Measurements from ENCODE around the gene DUSP22. TPM values are rescaled to one million over a fixed set of nuclear protein-coding genes. Genes with fewer than 3 reads are reported as not detected.

Gene DUSP22
- total and polyA plus RNA-seq, 7 donors, result 31.6 to 58.0 (median 49.7) TPM

- TF ChIP-seq, protein P1, sequence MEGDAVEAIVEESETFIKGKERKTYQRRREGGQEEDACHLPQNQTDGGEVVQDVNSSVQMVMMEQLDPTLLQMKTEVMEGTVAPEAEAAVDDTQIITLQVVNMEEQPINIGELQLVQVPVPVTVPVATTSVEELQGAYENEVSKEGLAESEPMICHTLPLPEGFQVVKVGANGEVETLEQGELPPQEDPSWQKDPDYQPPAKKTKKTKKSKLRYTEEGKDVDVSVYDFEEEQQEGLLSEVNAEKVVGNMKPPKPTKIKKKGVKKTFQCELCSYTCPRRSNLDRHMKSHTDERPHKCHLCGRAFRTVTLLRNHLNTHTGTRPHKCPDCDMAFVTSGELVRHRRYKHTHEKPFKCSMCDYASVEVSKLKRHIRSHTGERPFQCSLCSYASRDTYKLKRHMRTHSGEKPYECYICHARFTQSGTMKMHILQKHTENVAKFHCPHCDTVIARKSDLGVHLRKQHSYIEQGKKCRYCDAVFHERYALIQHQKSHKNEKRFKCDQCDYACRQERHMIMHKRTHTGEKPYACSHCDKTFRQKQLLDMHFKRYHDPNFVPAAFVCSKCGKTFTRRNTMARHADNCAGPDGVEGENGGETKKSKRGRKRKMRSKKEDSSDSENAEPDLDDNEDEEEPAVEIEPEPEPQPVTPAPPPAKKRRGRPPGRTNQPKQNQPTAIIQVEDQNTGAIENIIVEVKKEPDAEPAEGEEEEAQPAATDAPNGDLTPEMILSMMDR (IDR thresholded peaks at IDR 0.05), result no peak
- intact Hi-C loops (cut with DNase I), result no loop called here
- H3K4me1 ChIP-seq, result no peaks in the 10 kb centered on the region
- no peak for DNase-seq
- H3K4me3 ChIP-seq, result no peak overlapping the region
- no peak for ATAC-seq
- WGBS, 3 donors, result 81 to 83% (median 83%) methylated on average over 10 of the region's 10 CpGs
- no peaks in the 10 kb centered on the region for H3K36me3 ChIP-seq (ENCODE audit: insufficient read depth in 1 of 2, low read depth in 1 of 2)
- no peak overlapping the region for H3K27ac ChIP-seq
- no peaks in the 10 kb centered on the region for H3K9me3 ChIP-seq
- H3K27me3 ChIP-seq (ENCODE audit: insufficient read depth in 3 of 3, low read length in 2 of 3), result peaks cover 2 to 57% (median 3%) of the 10 kb centered on the region in 3 donors
Measured at GRCh38 chr6:385614-386013, 93.3 kb downstream of the DUSP22 start.

DNA sequence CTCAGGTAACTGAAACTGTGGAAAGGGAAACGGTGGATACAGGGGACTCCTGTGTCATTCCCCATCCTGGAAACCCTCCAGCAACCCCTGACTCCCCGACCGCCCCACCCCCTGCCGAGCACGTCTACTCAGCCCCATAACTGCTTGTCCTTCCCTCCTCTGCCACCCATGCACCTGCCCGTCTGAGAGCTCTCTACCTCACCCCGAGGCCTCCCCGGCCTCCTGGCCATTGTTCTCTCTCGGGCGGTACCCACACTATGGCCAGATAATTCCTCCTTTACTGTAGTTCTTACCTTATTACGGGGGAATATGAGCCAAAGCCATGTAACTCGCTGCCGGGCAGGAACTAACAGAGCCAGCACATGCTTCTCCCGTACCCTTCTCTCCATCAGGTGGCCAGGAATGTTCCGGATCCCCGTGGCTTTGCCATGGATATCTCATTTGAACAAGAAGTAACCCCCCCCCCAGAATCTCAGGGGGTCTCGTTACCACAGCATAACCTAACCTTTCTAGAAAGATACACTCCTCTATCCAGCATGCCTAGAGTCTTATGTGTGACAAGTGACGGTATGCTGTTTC is 94.5 kb downstream of the DUSP22 start:
- intact Hi-C loops (cut with DNase I), result no loop called here

GRCh38 chr6:387293-387741 is 95.0 kb downstream of the DUSP22 start:
- Histone ChIP-seq H3K36me3 (ENCODE audit: insufficient read depth in 1 of 2, low read depth in 1 of 2) (no peaks in the 10 kb centered on the region), H3K4me3 (no peak overlapping the region), H3K27me3 (ENCODE audit: insufficient read depth in 3 of 3, low read length in 2 of 3) (peaks cover 2 to 65% (median 8%) of the 10 kb centered on the region in 3 donors), H3K27ac (no peak overlapping the region), H3K9me3 (no peaks in the 10 kb centered on the region), H3K4me1 (peaks cover 5% of the 10 kb centered on the region)
- intact Hi-C loops (cut with DNase I), result no loop called here
- 54 to 57% (median 54%) methylated on average over 11 of the region's 11 CpGs for WGBS, 3 donors
- ATAC-seq (no peak), DNase-seq (no peak)
- TF ChIP-seq, protein P1 (IDR thresholded peaks at IDR 0.05), result no peak

More for the DNA sequence above, 94.5 kb downstream of the DUSP22 start:
- Histone ChIP-seq H3K27ac (no peak overlapping the region), H3K27me3 (ENCODE audit: insufficient read depth in 3 of 3, low read length in 2 of 3) (peaks cover 2 to 63% (median 3%) of the 10 kb centered on the region in 3 donors), H3K4me3 (no peak overlapping the region), H3K36me3 (ENCODE audit: insufficient read depth in 1 of 2, low read depth in 1 of 2) (no peaks in the 10 kb centered on the region), H3K9me3 (no peaks in the 10 kb centered on the region), H3K4me1 (peaks cover under 1% of the 10 kb centered on the region)
- DNase-seq, result peak in 1 of 2 donors; percentile 35
- WGBS, 3 donors, result 82 to 83% (median 83%) methylated on average over 18 of the region's 18 CpGs
- no peak for ATAC-seq
- TF ChIP-seq, protein P1 (IDR thresholded peaks at IDR 0.05), result no peak

DNA sequence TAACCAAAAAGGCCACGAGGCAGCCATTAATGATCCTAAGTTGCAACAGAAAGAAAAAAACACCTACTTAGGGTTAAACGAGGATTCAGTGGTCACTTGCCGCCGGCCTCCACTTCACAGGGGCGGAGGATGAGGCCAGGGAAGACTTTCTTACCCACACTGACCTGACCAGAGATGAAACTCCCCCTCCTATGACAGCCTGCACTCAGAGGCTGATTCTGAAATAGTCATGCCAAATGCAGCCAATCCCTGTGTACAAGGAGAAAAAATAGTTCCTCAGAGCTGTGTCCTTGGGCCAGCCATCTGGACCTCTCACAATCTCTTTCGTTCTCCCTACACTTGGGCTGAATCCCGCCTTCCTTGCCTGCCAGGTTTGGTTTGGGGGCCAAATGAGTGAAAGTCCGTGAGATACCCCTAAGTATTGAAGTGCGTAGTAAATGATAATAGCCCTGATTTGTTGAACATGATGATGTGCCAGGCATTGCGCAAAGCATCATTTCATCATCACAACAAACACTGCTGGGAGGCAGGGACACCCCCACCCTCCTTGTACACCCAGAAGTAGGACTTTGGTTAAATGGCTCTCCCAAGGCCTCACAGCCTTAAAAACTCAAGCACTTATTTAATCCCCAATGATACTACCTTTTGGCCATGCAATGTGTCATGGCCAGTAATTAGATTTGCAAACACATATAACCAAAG is 96.1 kb downstream of the DUSP22 start:
- no peak for ATAC-seq
- no peaks in the 10 kb centered on the region for H3K9me3 ChIP-seq
- 66 to 71% (median 70%) methylated on average over 10 of the region's 10 CpGs for WGBS, 3 donors
- H3K4me3 ChIP-seq, result no peak overlapping the region
- peaks cover 10% of the 10 kb centered on the region for H3K4me1 ChIP-seq
- no peaks in the 10 kb centered on the region for H3K36me3 ChIP-seq (ENCODE audit: insufficient read depth in 1 of 2, low read depth in 1 of 2)
- no peak overlapping the region for H3K27ac ChIP-seq
- intact Hi-C loops (cut with DNase I), result no loop called here
- TF ChIP-seq, protein P1 (IDR thresholded peaks at IDR 0.05), result no peak
- peak in 1 of 2 donors; percentile 47 for DNase-seq
- peaks cover 2 to 75% (median 16%) of the 10 kb centered on the region in 3 donors for H3K27me3 ChIP-seq (ENCODE audit: insufficient read depth in 3 of 3, low read length in 2 of 3)

Measured in psoas muscle (tissue), 8 donors.